ENCODE results near the gene DLGAP5.

GRCh38 chr14:55103971-55104954 lies 87.1 kb downstream of the DLGAP5 start:
- TF ChIP-seq CTCF (IDR thresholded peaks at IDR 0.05), result no peak
- no peak for TF ChIP-seq EP300 (IDR thresholded peaks at IDR 0.05)
- no peak for TF ChIP-seq POLR2A (IDR thresholded peaks at IDR 0.05)
